GM19035 (cell line): Measurements from ENCODE around the gene TMEM114.
A peak's percentile ranks its signal among the peaks of the same experiment; 100 is the strongest.

Experiments used
- ATAC-seq: cut with Tn5 transposase; IDR thresholded peaks from one replicate; pipeline ENCODE4 v1.9.1; 2021; ENCODE audit not compliant: unreplicated experiment

TMEM114 gene

DNA sequence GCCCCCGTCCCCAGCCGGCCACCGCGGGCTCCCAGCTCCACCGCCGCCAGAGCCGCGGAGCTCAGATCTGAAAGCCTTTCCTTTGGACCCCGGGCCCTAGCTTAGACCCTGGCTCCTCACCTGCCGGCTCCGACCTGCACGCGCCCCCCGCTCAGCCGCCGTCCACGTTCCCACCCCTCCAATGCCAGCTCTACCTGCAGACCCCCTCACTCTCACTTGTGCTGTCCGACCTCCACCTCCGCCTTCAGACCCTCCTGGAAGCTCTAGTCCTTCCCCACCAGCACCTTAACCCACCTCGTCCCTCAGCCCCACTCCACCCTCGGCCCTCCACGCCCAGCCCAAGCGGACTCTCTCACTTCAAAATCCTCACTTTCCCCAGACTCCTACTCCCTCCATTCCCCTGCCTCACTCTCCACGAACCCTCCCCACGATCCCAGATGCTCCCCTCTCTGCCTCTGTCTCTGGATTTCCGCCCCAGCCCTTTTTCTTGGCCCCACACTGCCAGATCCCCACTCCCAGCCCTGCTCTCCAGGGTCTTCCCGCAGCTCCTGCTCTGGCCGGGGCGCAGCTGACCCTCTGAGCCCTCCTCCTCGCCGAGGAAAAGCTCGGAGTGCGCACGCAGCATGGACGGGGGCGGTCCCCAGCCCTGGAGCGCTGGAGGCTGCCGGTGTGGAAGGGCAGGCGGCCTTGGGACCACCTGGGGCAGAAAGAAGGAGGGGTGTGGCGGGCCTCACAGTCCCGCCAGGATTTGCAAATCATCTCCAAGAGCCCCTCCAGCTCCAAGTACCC, at the start of gene TMEM114:
Gene TMEM114, minus strand, starts transcription at position 612 of the 789 bp plus-strand sequence. CDS start 673 bp downstream, outside the sequence.
- no peak for ATAC-seq

DNA sequence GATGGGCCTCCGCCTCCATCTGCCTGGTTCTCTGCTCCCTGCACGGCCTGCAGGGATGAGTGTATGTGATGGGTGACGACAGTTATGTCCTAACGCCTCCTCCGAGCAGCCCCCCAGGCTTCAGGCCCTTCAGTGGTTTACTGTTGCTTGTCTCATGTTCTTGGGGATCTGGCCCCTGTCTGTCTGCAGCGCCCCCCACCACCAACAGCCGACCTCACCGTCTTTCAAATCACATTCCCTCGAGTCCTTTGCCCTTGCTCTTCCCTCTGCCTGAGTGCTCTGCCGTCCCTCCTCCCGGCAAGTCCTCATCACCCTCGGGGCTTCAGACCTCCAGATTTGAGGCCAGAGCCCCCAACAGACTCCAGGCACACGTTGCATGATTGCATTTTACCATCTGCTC, 49.4 kb upstream of the TMEM114 start:
- no peak for ATAC-seq

DNA sequence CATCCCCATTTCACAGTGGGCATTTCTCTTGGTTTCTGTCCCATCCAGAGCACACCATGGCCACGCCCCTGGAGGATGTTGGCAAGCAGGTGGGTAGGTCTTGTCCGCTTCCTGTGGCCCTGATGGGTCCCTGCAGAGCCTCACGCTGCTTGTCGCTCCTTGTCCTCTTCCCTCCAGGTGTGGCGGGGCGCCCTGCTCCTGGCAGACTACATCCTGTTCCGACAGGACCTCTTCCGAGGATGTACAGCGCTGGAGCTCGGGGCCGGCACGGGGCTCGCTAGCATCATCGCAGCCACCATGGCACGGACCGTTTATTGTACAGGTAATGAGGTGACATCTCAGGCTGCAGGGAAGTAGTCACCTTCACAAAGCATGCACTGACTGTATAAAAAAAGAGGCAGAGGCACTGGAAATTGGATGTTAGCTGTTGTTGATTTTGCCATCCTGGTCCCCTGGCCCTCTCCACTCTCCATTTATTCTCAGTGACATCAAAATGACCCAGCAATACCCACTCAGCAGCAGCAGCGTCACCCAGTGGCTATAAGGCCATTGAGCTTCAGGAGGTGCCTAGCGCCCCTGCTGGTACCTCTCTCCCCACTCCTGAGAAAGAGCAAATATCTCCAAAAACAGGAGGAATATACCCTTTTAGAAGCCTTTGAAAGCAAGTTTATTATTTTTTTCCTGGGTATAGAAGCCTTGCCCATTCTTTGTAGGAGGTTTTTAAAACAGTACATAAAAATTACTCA, 44.9 kb upstream of the TMEM114 start:
- no peak for ATAC-seq

DNA sequence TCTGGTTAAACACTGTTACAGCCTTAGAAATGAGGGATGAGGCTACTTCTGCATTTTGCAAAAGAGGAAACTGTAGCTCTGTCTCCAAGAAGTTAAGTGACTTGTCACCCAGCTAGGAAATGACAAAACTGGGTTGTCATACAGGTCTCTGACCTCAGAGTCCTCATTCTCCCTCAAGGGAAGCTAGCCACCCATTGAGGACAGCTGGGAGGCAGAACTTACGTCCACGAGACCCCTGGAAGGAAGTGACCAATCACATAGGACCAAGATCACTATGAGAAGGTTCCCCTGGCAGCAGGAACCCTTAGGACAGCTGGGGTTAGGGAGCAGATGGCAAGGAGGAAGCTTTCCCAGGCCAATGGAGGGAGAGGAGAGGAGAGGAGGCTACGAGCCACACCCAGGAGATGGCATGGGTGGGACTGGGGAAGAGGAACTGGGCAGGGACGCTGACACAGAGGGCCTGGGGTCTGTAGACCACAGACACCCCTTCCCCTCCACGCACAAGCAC, 42.4 kb upstream of the TMEM114 start:
- ATAC-seq = no peak

DNA sequence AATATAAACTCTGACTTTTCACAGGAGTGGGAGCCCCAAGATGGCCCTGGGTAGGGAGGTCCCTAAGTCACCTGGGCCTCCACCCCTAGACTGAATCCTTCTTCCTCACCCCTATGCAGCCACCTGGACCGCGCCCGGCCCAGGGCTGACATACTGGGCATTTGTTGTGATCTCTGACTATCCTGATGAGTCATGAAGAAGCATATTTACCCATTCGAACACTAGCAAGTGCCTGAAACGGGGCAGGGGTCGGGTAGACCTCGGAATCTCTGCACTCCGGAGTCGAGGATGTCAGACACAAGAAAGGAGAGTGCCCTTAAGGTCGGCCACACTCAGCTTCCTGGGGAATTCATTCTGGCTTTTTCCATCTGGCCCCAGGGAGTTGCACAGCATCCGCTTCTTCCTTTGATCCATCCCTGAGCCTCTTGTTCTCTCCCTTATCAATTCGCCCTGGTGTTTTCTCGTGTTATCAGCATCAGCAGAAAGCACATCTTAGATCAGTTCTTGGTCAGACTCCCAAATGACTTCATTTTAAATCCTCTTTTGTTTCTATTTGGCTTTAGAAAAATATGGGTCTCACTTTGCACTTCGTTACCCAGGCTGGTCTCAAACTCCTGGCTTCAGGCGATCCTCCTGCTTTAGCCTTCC, 41.6 kb upstream of the TMEM114 start:
- no peak for ATAC-seq

DNA sequence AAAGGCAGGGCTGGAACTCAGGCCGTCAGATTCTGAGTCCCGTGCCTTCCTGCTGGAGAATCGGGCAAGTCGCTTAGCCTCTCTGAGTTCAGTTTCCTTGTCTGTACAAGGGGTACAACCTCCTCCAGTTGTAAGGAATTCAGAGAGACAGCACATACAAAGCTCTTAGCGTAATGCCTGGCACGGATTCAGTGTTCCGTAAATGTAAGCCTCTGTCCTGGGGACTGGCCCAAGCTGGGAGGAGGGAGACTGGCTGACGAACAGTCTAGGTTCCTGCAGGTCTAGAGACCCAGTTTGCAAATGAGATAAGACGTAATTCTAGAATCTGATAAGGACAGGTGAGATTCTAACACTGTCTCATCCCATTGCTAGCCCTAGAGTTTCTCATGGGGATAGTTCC, 41.1 kb upstream of the TMEM114 start:
- ATAC-seq = no peak

DNA sequence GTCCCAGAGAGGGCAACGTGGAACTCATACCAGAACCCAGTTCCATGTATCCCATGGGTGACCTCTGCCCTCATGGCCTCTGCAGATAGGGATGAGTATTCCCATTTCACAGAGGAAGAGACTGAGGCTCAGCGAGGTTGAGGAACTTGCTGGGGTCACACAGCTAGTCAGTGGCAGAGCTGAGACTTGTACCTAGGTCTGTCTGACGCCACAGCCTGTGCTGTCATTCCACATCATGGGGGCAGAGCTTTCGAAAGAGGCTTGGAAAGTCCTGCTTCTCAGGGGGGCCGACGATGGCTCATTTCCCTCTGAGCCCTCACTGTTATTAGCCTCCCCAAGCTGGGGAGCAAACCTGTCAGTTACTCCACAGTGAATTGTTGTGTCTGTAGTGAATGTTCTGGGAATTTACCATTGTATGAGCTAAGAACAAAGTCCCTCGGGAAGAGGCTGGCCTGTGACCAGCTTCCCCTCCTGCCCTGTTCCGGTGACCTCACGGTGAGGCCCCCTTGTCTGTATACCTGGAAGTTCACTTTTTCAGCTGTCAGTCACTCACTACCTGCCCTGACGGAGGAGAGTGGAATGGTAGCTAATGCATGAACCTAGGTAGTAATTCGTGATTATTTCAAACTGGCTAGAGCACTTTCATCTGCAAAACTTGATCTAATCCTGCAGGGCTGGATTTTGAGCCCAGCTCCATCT, 40.1 kb upstream of the TMEM114 start:
- ATAC-seq = no peak

DNA sequence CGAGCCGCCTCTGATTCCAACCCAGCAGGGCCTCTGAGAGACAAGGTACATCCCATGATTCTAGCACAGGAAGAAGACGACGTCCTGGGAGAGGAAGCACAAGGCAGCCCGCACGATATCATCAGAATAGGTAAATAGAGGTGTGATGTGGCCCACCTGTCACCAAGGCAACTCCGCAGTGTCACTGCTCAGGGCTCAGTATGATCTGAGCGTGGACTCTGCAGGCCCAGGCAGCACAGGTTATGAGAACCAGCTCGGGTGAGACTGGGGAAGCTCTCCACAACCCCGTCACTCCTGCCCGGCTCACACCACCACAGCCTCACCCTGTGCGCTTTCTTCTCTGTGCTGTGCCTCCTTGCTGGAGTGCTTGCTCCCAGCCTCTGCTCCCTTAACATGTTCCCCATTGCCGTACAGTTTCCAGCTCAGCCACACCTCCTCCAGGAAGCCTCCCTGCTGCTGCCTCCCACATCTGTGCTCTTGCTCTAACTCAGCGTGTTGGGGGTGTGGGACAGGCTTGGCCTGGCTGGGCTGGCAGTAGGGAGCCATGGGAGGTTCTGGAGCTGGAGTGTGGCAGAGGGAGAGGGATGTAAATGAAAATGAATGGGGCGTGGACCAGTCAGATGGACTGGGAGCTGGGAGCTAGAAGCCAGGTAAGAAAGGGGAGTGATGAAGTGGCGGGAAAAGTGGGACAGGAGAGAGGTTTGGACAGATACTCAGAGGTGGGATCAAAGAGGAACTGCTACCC, 38.8 kb upstream of the TMEM114 start:
- no peak for ATAC-seq

DNA sequence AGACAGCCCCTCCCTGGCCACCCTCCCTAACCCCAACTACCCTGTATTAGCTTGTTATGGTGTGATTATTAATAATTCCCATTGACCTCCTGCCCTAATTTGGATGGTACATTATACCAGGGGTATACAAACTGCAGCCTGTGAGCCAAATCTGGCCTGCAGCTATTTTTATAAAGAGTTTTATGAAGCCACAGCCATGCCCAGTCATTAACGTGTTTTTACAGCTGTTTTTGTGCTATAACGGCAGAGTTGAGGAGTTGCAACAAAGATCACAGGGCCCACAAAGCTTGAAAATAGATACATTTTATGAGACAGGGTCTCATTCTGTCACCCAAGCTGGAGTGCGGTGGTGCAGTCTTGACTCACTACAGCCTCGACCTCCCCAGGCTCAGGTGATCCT, 37.1 kb upstream of the TMEM114 start:
- ATAC-seq = no peak

DNA sequence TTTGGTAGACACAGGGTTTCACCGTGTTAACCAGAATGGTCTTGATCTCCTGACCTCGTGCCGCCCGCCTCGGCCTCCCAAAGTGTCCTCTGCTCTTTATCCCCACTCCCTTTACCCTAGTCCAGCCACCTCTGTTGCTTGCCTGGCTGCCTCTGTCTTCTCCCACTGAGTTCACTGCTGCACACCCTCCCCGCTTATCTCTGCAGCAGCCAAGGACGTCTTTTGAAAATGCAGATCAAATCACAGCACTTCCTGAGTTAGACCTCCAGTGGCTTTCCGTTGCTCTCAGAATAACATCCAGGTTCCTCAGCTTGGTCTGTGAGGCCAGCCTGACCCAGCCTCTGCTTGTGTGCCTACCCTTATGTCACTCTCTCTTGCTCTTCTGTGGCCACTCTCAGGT, 36.6 kb upstream of the TMEM114 start:
- no peak for ATAC-seq

DNA sequence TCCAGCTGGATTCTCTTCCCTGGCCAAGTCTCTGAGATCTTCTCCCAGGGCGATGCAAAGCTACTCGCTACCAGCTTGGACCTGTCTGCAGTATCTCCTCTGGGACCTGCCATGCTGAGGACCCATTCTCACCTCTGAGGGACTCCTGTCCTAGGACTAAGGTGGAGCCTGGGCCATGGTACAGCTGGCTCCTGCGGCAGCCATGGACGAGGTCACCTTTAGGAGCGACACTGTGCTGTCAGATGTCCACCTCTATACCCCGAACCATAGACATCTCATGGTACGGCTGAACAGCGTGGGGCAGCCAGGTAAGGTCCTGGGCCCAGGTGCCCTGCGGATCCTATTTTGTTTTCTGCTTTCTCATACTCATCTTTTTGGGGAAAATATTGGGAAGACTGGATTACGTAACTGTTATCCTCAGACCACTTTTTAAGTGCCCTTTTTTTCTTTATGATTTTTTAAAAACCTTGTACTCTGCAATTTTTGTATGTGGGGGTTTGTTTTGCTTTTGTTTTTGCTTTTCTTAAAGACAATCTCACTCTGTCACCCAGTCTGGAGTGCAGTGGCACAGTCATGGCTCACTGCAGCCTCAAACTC, 35.3 kb upstream of the TMEM114 start:
- no peak for ATAC-seq

DNA sequence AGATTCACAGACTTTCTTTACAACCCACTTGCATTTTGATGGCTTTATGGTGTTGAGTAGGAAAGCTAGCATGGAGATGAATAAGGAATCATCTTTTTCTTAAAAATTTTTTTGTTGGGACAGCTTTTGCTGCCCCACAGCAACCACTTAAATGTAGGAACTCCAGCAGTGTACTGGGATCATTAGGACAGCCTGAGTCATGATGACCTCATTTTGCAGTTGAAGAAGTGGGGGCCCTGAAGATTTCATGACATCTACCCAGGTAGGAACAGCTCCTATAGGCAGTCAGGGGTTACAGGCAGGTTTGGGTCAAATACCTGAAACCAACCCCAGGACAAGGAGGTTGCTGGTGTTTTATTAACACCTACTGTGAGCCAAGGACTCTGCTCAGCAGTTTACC, 33.3 kb upstream of the TMEM114 start:
- ATAC-seq = no peak

DNA sequence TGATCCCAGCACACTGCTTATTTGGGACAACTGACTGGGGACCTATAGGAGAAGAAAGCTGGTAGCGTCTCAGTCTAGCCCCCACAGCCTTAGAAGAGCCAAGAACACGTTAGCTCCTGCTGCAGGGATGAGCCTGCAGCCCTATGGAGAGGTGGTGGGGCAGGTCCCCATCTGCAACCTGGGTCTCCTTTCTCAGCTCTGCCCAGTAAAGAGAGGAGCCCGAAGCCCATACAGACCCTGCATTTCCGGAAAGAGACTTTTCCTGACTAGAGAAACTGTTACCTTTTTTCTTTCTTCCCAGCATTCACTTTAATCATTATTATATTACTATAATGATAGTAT, 32.0 kb upstream of the TMEM114 start:
- ATAC-seq = peak; percentile 9

DNA sequence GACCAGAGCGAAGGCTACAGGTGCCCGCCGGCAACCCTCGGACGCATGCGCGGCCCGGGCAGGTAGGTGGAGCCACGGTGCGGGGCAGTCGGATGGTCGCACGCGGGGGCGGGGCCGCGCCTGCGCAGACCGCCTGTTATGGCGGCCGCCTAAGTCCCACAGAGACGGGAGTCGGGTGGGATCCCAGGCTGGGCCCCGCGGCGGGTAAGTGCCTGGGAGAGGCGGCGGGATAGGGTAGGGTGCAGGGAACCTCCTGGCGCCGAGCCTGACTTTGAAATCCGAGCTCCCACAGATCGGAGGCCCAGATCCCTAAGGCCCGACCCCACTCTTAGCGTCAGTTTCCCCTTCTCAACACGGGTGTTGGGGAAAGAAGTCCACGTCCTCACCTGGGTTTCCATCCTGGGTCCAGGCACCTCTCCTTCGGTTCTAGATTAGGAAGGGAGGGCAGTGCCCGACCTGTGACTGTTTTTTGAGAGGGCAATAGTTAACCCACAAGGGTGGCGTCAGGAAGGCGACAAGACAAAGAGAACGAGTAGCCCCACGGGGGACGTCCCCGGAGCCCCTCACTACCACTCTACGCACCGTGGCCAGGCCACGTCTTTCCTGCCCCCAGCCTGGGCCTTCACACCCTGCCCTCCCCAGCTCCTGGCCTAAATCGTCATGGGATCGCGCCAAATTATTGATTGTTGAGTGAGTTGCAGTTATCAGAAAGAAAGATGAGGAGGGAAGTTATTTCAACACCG, 31.4 kb upstream of the TMEM114 start, which contains the start of gene METTL22:
Gene METTL22, plus strand, starts transcription at position 127 of the 743 bp plus-strand sequence. CDS start 3,968 bp downstream, outside the sequence.
- peak; percentile 89 for ATAC-seq

DNA sequence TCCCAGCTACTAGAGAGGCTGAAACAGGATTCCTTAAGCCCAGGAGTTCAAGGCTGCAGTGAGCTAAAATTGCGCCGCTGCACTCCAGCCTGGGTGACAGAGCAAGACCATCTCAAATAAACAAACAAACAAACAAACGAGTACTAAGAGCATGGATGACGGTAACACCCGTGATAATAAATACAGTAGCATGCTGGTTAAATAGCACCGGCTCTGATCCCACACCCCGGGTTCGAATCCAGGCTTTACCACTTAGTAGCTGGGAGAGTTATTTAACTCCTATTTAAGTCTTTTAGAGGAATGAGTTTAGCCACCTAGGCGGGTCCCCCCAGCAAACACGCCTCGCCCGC, 30.9 kb upstream of the TMEM114 start:
- no peak for ATAC-seq

DNA sequence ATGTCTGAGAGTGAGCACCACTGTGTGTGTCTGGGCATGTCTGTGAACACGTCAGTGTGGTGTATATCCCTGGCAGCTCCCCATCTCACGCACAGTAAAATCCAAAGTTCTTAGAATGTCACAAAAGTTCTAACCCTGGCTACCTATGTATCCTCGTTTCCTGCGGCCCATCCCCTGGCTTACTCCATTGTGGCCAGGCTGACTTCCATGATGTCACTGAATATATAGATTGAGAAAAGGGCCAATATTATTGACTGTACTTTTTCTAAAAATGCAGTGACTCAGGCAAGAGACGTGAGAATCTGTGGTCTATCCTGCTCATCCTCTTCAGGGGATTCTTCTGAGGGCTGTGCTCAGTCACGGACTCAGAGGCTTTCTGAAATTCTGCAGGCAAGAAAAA, 30.2 kb upstream of the TMEM114 start:
- ATAC-seq = no peak

DNA sequence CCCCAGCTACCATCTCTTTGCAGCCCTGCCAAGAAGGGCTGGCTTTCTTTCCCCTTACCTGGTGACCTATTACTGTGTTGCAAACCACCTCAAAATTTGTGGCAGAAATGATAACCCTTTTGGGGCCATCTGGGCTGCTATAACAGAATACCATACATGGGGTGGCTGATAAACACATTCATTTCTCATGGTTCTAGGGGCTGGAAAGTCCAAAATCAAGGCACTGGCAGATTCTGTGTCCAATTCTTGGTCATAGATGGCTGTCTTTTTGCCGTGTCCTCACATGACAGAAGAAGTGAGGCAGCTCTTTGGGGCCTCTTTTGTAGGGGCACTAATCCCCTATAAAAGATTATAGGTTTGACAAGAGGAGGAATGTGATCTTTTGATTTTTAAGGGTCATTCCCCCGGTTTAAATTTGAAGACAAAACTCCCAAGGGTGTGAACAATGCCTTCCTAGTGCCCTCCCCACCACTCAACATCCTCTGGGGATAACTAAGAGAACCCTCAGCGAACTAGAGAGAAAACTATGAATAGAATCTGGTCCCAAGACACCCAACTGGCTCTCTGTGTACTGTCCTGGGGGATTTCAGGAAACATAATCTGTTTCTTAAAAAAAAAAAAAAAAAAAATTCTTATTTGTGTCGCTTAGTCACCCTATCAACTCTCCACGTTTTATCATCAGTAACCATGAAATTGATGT, 29.5 kb upstream of the TMEM114 start:
- ATAC-seq = no peak

DNA sequence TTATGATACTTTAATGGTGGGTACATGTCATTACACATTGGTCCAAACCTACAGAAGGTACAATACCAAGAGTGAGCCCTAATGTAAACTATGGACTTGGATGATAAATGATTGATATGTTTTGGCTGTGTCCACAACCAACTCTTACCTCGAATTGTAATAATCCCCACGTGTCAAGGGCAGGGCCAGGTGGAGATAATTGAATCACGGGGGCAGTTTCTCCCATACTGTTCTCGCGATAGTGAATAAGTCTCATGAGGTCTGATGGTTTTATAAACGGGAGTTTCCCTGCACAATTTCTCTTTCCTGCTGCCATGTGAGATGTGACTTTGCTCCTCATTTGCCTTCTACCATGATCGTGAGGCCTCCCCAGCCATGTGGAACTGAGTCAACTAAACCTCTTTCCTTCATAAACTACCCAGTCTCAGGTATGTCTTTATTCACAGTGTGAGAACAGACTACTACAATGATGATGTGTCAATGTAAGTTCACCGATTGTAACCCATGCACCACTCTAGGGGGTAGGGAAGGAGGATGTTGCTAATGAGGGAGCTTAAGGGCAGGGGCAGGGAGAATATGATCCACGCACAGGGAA, 24.2 kb upstream of the TMEM114 start:
- no peak for ATAC-seq
